Transverse colon (tissue), 4 donors: Measurements from ENCODE around the gene NOP56. TPM values are rescaled to one million over a fixed set of nuclear protein-coding genes. Genes with fewer than 3 reads are reported as not detected.

ENCODE experiments used
- DNase-seq: peaks from one replicate; pipeline ENCODE4 v3.0.0-alpha.2; 2019
- H3K27ac ChIP-seq, 4 donors: fragments of 200-600 bp; sonication (generic); 2 replicates each; pipeline ENCODE4 v1.5.1; 2016 to 2018; ENCODE audit warnings: inconsistent platforms in 4 of 4
- H3K27me3 ChIP-seq: fragments of 200-600 bp; sonication (generic); 2 replicates; pipeline ENCODE4 v1.5.1; 2017; ENCODE audit warnings: inconsistent platforms
- H3K36me3 ChIP-seq, 4 donors: fragments of 200-600 bp; sonication (generic); 2 replicates each; pipeline ENCODE4 v1.5.1; 2017 to 2019; ENCODE audit warnings: inconsistent platforms in 4 of 4
- H3K4me1 ChIP-seq, 4 donors: fragments of 200-600 bp; sonication (generic); 2 replicates each; pipeline ENCODE4 v1.5.1; 2017 to 2020; ENCODE audit warnings: inconsistent platforms in 4 of 4
- H3K4me3 ChIP-seq, 4 donors: fragments of 200-600 bp; sonication (generic); 1 replicate in 1 of 4; 2 replicates in 3 of 4; pipeline versions ENCODE4 v1.5.1 to v1.6.1; 2017 to 2019; ENCODE audit warnings: inconsistent platforms in 4 of 4
- H3K9me3 ChIP-seq, 2 donors: fragments of 200-600 bp; sonication (generic); 2 replicates each; pipeline ENCODE4 v1.5.1; 2017 to 2019; ENCODE audit warnings: inconsistent platforms in 2 of 2
- EP300 ChIP-seq: sonication (generic); formaldehyde crosslinking; IDR thresholded peaks from one replicate; pipeline ENCODE4 v1.6.1; 2017; ENCODE audit warnings: antibody characterized with exemption, low read depth
- POLR2A ChIP-seq: fragments of 450-650 bp; IDR thresholded peaks from one replicate; pipeline ENCODE4 v1.6.1; 2016; ENCODE audit warnings: antibody characterized with exemption, mild to moderate bottlenecking, moderate library complexity
- POLR2AphosphoS5 ChIP-seq, 3 donors: sonication (generic); formaldehyde crosslinking; IDR thresholded peaks; one replicate each; pipeline ENCODE4 v1.6.1; 2016; ENCODE audit warnings: antibody characterized with exemption in 3 of 3
- WGBS, 2 donors: methylation state at CpG; one replicate each; pipeline ENCODE4 v1.1.5; 2018; ENCODE audit warnings: low coverage in 1 of 2; 5-methylcytosine and 5-hydroxymethylcytosine counted together
- in situ Hi-C, 4 donors: fragments of 200-750 bp; cut with MboI; loops; one replicate each; pipeline versions ENCODE4 v1.15.0 to v1.15.1; 2017; ENCODE audit warnings: low sequenced_read_pairs in 3 of 4, low pct_ligation_motif_present in 1 of 4, low pct_unique_long_range_greater_than_20kb in 1 of 4
- intact Hi-C: fragments of 100-400 bp; cut with DNase I; formaldehyde crosslinking; loops from one replicate; pipeline ENCODE4 v1.15.1; 2023; ENCODE audit warnings: low total_unique reads
- small RNA-seq, 4 donors: library from RNA; depleted of rRNA; stranded (forward); fragments of <200 nt; gene quantifications; one replicate each; pipeline ENCODE3, GENCODE V24; 2016
- total RNA-seq, 4 donors: library from RNA; depleted of rRNA; stranded (reverse); fragments of >200 nt; gene quantifications; one replicate each; pipeline ENCODE4 v1.1.0, GENCODE V29; 2016
- TF ChIP-seq, protein P1 (sequence below), 5 experiments: fragments of 200-600 bp in 3 of 5; fragments of 450-650 bp in 2 of 5; sonication (generic) in 3 of 5; IDR thresholded peaks; 1 replicate in 2 of 5; 2 replicates in 3 of 5; pipeline ENCODE4 v1.5.1; 2016 to 2017; ENCODE audit warnings: antibody characterized with exemption in 5 of 5, inconsistent platforms in 3 of 5, mild to moderate bottlenecking in 2 of 5, moderate library complexity in 1 of 5

Gene NOP56
- total RNA-seq, 4 donors from 2014 or later = 32.8 to 303 (median 126) TPM

DNA sequence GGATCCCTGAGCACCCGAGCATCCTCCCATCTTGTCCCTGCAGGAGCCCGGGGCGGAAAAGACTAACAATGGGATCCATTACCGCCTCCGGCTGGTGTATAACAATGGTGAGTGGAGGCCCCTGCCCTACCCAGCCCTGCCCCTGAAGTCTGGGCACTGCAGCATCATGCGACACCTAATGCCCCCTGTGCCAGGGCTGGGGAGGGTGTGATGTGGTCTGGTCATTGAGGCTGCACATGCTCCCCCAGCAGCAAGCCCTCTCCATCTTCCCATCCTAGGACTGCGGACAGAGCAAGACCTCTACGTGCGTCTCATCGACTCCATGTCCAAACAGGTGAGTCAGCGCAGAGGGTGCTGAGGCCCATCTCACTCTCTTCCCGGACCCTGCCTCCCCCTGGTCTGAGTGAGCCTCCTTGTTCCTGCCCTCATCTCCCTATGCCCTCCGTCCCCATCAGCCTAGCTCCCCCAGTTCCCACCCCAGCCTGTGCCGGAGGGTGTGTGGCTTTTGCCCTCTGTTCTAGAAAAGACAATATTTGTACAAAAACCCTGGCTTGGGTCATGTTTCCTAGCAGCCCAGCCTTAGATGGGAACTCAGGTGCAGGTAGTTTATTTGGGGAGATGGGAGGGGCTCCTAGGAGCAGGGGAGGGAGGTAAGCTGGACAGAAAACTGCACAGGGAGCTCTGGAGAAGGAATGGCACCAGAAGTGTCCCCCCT lies 53.7 kb downstream of the NOP56 start:
- in situ Hi-C loops = no loop called here
- Histone ChIP-seq H3K4me3 (no peak overlapping the region), H3K36me3 (no peaks in the 10 kb centered on the region), H3K27me3 (peaks cover 19% of the 10 kb centered on the region), H3K27ac (no peak overlapping the region), H3K9me3 (no peaks in the 10 kb centered on the region), H3K4me1 (no peaks in the 10 kb centered on the region)
- intact Hi-C loops = no loop called here
- 85% methylated on average over 14 of the region's 14 CpGs; no CpG with 5 or more reads in 1 of the 2 donors for WGBS, 2 donors
- TF ChIP-seq POLR2AphosphoS5 (IDR thresholded peaks at IDR 0.05) (no peak), POLR2A (no peak), EP300 (no peak)
- TF ChIP-seq, protein P1, sequence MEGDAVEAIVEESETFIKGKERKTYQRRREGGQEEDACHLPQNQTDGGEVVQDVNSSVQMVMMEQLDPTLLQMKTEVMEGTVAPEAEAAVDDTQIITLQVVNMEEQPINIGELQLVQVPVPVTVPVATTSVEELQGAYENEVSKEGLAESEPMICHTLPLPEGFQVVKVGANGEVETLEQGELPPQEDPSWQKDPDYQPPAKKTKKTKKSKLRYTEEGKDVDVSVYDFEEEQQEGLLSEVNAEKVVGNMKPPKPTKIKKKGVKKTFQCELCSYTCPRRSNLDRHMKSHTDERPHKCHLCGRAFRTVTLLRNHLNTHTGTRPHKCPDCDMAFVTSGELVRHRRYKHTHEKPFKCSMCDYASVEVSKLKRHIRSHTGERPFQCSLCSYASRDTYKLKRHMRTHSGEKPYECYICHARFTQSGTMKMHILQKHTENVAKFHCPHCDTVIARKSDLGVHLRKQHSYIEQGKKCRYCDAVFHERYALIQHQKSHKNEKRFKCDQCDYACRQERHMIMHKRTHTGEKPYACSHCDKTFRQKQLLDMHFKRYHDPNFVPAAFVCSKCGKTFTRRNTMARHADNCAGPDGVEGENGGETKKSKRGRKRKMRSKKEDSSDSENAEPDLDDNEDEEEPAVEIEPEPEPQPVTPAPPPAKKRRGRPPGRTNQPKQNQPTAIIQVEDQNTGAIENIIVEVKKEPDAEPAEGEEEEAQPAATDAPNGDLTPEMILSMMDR (IDR thresholded peaks at IDR 0.05) = no peak
- DNase-seq = no peak

DNA sequence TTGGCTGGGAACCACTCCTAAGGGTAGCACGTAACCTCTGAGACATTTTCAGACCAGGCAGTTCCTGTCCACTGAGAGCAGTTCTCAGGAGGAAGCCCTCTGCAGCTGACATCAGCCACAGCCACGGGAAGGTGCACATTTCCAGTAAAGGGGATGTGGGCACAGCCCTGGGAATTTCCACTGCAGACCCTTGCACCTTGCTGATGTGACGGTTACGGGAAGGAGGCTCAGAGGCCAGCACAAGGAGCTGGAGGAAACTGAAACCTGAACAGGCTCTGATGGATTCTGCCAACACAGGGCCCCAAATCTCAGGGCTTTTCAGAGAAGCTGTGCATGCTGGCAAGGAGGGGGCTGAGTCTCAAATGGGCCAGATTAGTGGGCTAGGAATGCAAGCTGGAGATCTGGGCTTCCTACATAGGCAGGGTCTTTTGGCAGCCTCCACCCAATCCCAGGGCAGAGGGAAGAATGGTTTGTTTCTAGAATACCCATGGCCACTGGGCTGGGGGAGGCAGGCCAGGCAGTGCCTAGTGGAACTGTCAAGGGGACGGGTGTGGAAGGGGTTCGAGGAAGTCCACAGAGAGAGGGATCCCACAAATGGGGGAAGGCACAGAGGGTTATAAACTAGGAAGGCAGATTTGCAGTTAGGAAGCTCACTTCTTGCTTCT lies 54.4 kb downstream of the NOP56 start:
- no peak for DNase-seq
- H3K9me3 ChIP-seq = no peaks in the 10 kb centered on the region
- WGBS, 2 donors = 17 to 60% methylated on average over 2 to 6 of the region's 6 CpGs
- peaks cover 15% of the 10 kb centered on the region for H3K27me3 ChIP-seq
- no peaks in the 10 kb centered on the region for H3K4me1 ChIP-seq
- no peak overlapping the region for H3K4me3 ChIP-seq
- intact Hi-C loops (no loop called here), in situ Hi-C loops (no loop called here)
- TF ChIP-seq, protein P1 (IDR thresholded peaks at IDR 0.05) = no peak
- TF ChIP-seq EP300 (no peak), POLR2A (no peak), POLR2AphosphoS5 (IDR thresholded peaks at IDR 0.05) (no peak)
- no peak overlapping the region for H3K27ac ChIP-seq
- no peaks in the 10 kb centered on the region for H3K36me3 ChIP-seq

DNA sequence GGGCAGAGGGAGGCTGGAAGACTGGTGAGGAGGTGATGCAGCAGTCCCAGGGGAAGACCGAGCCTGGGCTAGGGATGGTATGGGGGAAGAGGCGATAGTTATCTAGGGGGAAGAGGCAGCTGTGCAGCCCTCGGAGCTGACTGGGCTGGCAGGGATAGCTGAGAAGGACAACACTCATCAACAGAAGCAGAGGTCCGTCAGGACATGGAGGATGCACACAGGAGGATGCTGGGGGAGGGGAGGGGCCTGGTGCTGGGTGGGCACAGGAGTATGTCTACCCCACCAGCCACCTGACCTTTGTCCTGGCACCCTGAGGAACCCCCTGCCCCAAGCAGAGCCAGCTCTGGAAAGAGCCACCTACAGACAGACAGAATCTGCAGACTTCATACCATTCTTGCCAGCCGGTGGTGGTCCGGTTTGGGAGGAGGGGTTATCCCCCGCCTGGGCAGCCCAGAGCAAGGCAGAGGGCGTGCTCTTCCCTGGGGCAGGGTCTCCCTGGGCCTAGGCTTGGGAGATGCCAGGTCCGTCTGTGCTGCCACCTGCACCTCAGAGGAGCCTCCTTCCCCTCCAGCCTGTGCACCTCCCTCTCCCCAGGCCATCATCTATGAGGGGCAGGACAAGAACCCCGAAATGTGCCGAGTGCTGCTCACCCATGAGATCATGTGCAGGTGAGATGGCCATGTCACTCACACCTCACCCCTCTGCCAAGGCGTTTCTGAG lies 55.1 kb downstream of the NOP56 start:
- intact Hi-C loops (no loop called here), in situ Hi-C loops (no loop called here)
- Histone ChIP-seq H3K27ac (no peak overlapping the region), H3K4me1 (no peaks in the 10 kb centered on the region), H3K4me3 (no peak overlapping the region), H3K36me3 (no peaks in the 10 kb centered on the region), H3K27me3 (peaks cover 15% of the 10 kb centered on the region), H3K9me3 (no peaks in the 10 kb centered on the region)
- no peak for DNase-seq
- no peak for TF ChIP-seq POLR2AphosphoS5 (IDR thresholded peaks at IDR 0.05)
- WGBS, 2 donors = 60% methylated on average over 12 of the region's 12 CpGs; no CpG with 5 or more reads in 1 of the 2 donors

Small RNA genes within 50 kb of the gene (small RNA-seq; reads per million reads assigned to genes)
- gene SNORA51 = 0 reads per million in 4 donors
- 0 reads per million in 4 donors for gene SNORD110
- gene SNORD56 = 0 reads per million in 4 donors
- 0 reads per million in 4 donors for gene SNORD57
- 0 reads per million in 4 donors for gene SNORD86

Other genes starting within 250 kb of the NOP56 start
- gene SNRPB, start 181.8 kb upstream of the NOP56 start, total RNA-seq = 100 to 1,000 TPM in 3 of 4 donors, 10 to 100 TPM in 1; 50.9 to 144 (median 125) TPM
- 1 to 10 TPM; 2.4 to 9.8 (median 6.1) TPM for gene ZNF343, start 143.7 kb upstream of the NOP56 start, total RNA-seq
- gene TMC2, start 116.1 kb upstream of the NOP56 start, total RNA-seq = not detected
- 100 to 1,000 TPM in 2 of 4 donors, 10 to 100 TPM in 2; 71.8 to 152 (median 106) TPM for gene IDH3B, start 11.6 kb downstream of the NOP56 start, total RNA-seq
- 100 to 1,000 TPM in 1 of 4 donors, 1 to 10 TPM in 3; 3.7 to 101 (median 5.4) TPM for gene EBF4, start 40.1 kb downstream of the NOP56 start, total RNA-seq
- gene CPXM1, start 148.0 kb downstream of the NOP56 start, total RNA-seq = 1 to 10 TPM in 2 of 4 donors, under 1 TPM in 2; 0.80 to 2.6 (median 1.0) TPM
- gene C20orf141, start 162.4 kb downstream of the NOP56 start, total RNA-seq = not detected
- gene TMEM239, start 163.7 kb downstream of the NOP56 start, total RNA-seq = not detected
- 10 to 100 TPM; 15.5 to 85.7 (median 36.6) TPM for gene PCED1A, start 188.0 kb downstream of the NOP56 start, total RNA-seq
- 10 to 100 TPM; 29.2 to 42.2 (median 36.7) TPM for gene VPS16, start 188.1 kb downstream of the NOP56 start, total RNA-seq
- 10 to 100 TPM; 32.2 to 55.8 (median 45.8) TPM for gene PTPRA, start 220.8 kb downstream of the NOP56 start, total RNA-seq